ENCODE measurements around the gene EMSY. TPM values are rescaled to one million over a fixed set of nuclear protein-coding genes. Genes with fewer than 3 reads are reported as not detected.

Gene EMSY
- total RNA-seq, 1 donor from 2014 or later, result 18.7 TPM

DNA sequence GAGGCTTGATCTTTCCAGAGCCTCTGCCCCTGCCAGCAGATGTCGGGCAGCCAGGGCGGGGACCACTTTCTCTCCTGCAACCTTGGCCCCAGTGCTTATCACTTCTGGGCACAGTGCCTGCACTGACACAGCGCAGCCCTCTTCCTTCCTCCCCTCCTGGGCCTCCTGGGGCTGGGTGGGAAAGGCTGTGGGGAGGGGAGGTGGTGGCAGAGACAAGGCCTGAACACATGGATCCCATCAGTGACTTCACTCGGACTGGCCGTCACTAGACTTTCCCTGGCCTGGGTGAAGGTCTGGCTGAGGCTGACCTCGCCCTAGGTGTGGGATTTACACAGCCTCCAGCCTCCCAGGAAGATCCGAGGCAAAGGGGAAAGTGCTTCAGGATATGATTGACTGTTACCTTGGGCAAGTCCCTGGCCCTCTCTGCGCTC, 157.6 kb downstream of the EMSY start:
- H3K4me3 ChIP-seq, result no peak overlapping the region
- no peaks in the 10 kb centered on the region for H3K27me3 ChIP-seq (ENCODE audit: low read depth)
- H3K9me3 ChIP-seq (replicated peaks), result no peaks in the 10 kb centered on the region
- peaks cover 71% of the 10 kb centered on the region for H3K4me1 ChIP-seq
- H3K27ac ChIP-seq (replicated peaks), result peak overlapping the region; percentile 83
- TF ChIP-seq CTCF (IDR thresholded peaks at IDR 0.05; ENCODE audit: borderline replicate concordance), result no peak
- H3K36me3 ChIP-seq, result no peaks in the 10 kb centered on the region
- DNase-seq, result peak; percentile 72
- intact Hi-C loops (cut with micrococcal nuclease), result no loop called here

Other genes with a start within 250 kb of the EMSY start
- gene WNT11, start 238.5 kb upstream of the EMSY start, total RNA-seq, result 22.7 TPM
- gene THAP12, start 63.9 kb upstream of the EMSY start, total RNA-seq, result 20.5 TPM
- 1.8 TPM for gene GVQW3, start 63.7 kb upstream of the EMSY start, total RNA-seq
- 35.1 TPM for gene LRRC32, start 225.7 kb downstream of the EMSY start, total RNA-seq